GM10266 (cell line): ENCODE measurements around the gene LSM3.

Source experiments
- DNase-seq: peaks from one replicate; pipeline ENCODE4 v3.0.0; 2012; ENCODE audit errors: extremely low spot score
- TF ChIP-seq, protein P1 (sequence below): IDR thresholded peaks from 2 replicates; pipeline ENCODE4 v1.5.1; 2012; ENCODE audit warnings: mild to moderate bottlenecking, low read depth; ENCODE audit not compliant: control insufficient read depth, insufficient read depth; ENCODE audit errors: missing control alignments

LSM3 gene

DNA sequence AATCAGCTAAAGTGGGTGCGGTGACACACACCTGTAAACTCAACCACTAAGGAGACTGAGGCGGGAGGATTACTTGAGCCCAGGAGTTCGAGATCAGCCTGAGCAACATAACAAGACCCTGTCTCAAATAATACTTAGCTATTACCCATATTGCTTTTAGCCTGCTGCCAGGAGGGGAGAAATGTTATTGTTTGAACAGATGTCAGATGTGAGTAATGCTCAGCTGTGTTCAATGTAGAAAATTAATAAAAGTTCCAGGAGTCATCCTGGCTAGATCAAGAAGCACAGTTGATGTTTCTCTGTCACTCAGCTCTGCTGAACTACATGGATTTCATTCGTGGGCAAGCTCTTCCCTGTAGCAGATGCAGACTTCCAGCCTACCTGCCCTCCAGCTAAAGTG is 22.2 kb downstream of the LSM3 start:
- TF ChIP-seq, protein P1, sequence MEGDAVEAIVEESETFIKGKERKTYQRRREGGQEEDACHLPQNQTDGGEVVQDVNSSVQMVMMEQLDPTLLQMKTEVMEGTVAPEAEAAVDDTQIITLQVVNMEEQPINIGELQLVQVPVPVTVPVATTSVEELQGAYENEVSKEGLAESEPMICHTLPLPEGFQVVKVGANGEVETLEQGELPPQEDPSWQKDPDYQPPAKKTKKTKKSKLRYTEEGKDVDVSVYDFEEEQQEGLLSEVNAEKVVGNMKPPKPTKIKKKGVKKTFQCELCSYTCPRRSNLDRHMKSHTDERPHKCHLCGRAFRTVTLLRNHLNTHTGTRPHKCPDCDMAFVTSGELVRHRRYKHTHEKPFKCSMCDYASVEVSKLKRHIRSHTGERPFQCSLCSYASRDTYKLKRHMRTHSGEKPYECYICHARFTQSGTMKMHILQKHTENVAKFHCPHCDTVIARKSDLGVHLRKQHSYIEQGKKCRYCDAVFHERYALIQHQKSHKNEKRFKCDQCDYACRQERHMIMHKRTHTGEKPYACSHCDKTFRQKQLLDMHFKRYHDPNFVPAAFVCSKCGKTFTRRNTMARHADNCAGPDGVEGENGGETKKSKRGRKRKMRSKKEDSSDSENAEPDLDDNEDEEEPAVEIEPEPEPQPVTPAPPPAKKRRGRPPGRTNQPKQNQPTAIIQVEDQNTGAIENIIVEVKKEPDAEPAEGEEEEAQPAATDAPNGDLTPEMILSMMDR: no peak
- no peak for DNase-seq

DNA sequence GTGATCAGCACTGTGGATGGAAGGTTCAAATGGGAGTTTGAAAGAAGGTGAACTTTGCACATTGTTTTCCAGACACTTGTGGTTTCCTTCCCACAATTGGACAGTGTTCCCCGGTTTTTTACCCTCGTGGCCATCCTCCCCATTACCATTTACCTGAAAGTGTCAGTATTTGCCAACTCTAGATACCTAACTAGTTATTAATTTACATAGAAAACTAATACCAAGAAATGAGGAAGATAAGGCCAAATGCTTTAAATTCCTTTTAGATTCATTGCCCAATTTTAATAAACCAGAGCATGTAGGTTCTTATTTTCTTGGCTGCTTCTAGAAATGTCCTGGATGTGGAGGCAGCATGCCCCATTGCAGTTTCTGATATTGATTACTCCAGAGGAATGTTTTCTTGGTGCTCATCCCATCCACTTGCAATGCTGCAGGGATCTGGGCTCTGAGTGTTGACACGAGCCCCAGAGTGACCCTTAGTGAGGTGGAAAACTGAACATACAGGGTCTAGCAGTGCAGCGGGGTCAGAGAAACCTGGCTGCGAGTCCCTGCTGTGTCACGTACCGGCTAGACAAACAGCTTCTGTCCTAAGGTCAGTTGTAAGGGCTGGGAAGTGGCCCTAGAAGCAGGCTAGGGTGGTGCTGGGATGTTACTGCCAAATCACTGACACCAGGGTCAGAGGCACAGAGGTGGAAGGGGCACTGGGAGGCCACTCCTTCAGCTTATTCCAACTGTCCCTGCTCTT is 23.5 kb downstream of the LSM3 start:
- DNase-seq: no peak
- TF ChIP-seq, protein P1: no peak

GRCh38 chr3:14202874-14203520 is 24.4 kb downstream of the LSM3 start:
- no peak for DNase-seq
- TF ChIP-seq, protein P1: no peak

DNA sequence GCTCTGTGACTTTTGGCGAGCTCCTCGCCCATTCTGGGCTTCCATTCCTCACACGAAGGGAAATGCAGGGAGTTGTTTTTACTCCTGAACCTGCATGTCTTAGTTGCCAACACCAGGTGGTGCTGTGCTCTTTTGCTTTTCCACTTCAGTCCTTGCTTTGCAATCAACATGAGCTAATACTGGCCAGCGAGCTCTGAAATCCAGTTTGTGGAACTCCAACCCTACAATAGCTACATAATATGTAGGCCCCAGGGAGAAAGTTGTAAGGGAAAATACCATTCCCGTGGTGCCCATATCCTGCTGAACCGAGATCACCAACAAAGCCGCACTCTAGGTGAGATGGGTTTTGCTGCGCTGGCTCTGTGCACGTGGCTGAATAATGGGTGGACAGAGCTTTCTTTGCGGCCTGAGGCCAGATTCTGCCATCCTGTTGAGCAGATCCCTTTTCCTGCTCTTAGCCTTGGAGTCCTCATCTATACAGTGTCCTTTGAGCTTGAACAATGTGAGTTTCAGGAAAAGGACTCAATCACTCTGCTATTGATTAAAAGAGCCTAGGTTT is 25.0 kb downstream of the LSM3 start:
- TF ChIP-seq, protein P1: peak; percentile 84

DNA sequence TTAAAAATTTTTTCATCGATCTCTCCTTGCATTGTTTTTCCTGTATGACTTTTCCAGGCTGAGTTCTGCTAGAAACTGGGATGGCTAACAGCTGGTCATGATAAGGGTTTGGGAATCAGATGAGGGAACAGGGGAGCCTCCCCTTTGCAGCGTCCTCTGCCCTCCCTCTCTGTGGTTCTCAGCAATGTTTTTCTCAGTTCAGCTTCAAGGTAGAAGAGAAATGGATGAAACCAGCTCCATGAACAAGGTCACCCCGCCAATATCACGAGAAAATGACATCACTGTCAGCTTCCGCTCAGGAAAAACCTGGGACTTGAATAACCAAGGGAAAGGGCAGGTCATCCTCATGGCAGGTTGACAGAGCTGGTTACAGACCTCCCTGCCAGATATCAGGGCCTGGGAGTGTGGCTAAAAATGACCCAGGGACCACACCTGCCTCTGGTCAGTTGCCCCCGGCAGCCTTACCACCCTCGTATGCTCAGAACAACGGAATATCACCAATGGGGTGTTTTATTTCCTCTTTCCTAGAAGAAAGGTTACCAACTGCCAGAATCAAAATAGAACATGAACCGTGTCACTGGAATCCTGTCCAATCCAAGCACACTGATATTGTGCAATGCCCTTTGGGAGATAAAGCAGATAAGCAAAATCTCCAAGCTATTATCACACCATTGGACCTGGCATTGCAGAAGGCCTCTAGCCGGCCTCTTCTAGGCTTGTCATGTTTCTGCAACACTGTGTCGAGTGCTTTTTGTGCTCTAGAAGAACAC is 26.1 kb downstream of the LSM3 start:
- TF ChIP-seq, protein P1: no peak
- DNase-seq: no peak

More for the DNA sequence above, 25.0 kb downstream of the LSM3 start:
- DNase-seq: peak; percentile 64

GRCh38 chr3:14206548-14207177 is 28.0 kb downstream of the LSM3 start:
- DNase-seq: no peak
- TF ChIP-seq, protein P1: peak; percentile 11
